ENCODE results near the gene UBR4.

UBR4 gene

DNA sequence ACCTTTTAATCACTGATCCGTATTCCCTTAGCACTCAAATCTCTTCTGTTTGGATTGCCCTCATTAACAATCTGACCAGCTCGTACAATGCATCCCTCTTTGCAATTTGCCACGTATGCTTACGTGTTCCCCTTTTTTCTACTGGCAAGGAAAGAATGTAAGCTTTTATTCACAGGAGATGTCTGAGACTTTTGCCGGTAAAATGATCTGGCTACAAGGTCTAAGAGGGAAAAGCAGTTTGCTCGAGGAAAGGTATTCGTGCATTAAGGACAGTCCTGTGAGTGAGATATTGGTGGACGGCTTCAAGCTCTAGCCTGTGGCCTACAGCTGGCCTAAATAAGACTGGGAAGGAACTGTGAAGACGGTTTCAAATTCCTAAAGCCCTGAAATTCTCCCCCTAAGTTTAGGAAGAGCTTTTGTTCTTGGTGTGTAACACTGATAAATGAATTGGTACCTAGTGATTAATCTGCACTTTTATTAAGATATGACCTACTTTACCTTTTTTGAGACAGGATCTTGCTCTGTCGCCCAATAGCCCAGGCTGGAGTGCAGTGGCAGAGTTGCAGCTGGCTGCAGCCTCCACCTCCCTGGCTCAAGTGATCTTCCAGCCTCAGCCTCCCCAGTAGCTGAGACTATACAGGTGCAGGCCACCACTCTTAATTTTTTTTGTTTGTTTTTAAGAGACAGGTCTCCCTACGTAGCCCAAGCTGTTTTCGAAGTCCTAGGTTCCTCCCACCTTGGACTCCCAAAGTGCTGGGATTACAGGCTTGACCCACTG lies 895 bp upstream of the UBR4 start:
- peak overlapping the region; percentile 94 for H3K4me3 ChIP-seq (ENCODE audit: low read depth, low read length)
- TF ChIP-seq, protein P1, sequence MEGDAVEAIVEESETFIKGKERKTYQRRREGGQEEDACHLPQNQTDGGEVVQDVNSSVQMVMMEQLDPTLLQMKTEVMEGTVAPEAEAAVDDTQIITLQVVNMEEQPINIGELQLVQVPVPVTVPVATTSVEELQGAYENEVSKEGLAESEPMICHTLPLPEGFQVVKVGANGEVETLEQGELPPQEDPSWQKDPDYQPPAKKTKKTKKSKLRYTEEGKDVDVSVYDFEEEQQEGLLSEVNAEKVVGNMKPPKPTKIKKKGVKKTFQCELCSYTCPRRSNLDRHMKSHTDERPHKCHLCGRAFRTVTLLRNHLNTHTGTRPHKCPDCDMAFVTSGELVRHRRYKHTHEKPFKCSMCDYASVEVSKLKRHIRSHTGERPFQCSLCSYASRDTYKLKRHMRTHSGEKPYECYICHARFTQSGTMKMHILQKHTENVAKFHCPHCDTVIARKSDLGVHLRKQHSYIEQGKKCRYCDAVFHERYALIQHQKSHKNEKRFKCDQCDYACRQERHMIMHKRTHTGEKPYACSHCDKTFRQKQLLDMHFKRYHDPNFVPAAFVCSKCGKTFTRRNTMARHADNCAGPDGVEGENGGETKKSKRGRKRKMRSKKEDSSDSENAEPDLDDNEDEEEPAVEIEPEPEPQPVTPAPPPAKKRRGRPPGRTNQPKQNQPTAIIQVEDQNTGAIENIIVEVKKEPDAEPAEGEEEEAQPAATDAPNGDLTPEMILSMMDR (IDR thresholded peaks at IDR 0.05; ENCODE audit: low read depth, low read length, missing control alignments), result no peak
- in situ Hi-C loops (cut with HindIII; ENCODE audit: low pct_ligation_motif_present, low sequenced_read_pairs), result no loop called here
- no peak for DNase-seq
- no peaks in the 10 kb centered on the region for H3K27me3 ChIP-seq (replicated peaks)
- peak overlapping the region; percentile 92 for H3K27ac ChIP-seq
- H3K36me3 ChIP-seq (replicated peaks), result no peaks in the 10 kb centered on the region

DNA sequence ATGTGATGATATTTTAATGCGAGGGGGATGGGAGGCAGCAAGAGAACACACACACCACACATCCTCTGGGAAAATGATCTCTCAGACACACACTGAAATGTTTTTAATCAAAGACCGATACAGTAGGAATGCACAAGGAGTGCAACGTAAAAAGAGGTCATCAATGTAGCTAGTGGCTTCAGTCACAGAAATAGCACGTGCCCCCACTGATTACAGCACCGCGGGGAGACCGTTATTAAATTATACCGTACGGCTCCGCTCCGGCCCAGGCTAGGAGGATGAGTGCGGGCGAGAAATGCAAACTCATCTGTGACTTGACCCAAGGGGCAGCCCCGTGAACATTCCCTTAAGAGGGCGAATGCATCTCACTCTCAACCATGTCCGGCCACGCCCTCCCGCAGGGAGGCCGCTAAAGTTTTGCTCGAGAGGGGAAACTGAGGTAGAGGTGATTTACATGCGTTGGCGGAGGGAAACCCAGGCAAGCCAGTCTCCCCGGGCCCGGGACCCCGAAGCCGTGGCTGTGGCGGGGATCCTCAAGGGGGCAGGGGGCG lies 552 bp downstream of the UBR4 start:
- peak overlapping the region; percentile 92 for H3K27ac ChIP-seq
- in situ Hi-C loops (cut with HindIII; ENCODE audit: low pct_ligation_motif_present, low sequenced_read_pairs), result no loop called here
- TF ChIP-seq, protein P1 (IDR thresholded peaks at IDR 0.05; ENCODE audit: low read depth, low read length, missing control alignments), result no peak
- peak; percentile 41 for DNase-seq
- no peaks in the 10 kb centered on the region for H3K27me3 ChIP-seq (replicated peaks)
- H3K36me3 ChIP-seq (replicated peaks), result no peaks in the 10 kb centered on the region
- H3K4me3 ChIP-seq (ENCODE audit: low read depth, low read length), result peak overlapping the region; percentile 94

DNA sequence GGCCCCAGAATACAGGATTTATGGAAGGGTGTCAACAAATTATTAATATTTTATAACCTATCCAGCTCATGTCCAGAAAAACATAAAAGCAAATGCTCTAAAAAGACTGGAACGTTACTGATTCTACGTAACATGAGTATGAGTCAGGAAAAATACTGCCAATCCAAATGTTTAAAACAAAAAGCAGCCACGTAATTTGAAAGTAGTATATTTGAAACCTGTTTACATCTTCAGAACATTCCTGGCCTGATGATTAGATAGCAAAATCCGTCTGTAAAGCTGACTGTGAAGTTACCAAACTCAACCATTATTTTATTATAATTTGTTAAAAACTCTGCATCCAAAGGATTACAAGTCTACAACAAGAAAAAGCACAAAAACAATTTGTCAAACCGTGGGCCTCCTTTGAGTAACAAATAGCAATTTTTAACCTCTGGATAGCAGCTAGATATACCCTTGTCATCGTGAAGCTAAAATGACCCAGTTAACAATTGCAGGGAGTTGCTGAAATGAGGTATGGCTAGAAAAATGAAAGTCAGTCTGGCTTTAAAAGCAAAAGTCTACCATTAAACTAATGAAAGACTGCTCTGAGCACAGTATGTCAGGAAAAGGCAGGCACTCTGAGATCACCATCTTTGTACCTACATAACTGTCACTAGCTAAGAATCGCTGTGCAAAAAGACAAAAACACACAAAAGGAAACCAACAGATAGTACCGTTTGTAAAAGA lies 1.2 kb downstream of the UBR4 start:
- no peaks in the 10 kb centered on the region for H3K36me3 ChIP-seq (replicated peaks)

DNA sequence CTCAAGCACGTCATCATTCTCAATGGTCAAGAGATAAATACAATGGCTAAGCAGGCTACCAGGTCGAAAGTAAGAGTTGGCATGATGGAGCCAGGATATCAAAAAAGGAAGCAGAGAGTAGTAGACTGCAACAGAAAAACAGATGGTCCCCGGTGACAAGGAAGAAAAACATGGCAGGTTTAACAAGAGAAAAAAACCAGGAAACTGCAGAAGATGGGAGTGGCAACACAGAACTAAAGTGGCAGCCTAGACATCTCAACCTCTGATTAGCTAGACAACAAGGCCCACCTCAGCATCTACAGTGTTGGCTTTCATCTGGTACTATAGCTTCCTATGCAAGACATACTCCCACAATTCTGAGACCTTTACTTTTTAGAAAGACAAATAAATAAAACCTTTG lies 3.1 kb downstream of the UBR4 start:
- TF ChIP-seq, protein P1 (IDR thresholded peaks at IDR 0.05; ENCODE audit: low read depth, low read length, missing control alignments), result no peak
- no peak overlapping the region for H3K4me3 ChIP-seq (ENCODE audit: low read depth, low read length)

More for the DNA sequence above, 1.2 kb downstream of the UBR4 start:
- Histone ChIP-seq H3K27ac (peak overlapping the region; percentile 92), H3K27me3 (replicated peaks) (no peaks in the 10 kb centered on the region), H3K4me3 (ENCODE audit: low read depth, low read length) (peak overlapping the region; percentile 94)
- in situ Hi-C loops (cut with HindIII; ENCODE audit: low pct_ligation_motif_present, low sequenced_read_pairs), result no loop called here
- TF ChIP-seq, protein P1 (IDR thresholded peaks at IDR 0.05; ENCODE audit: low read depth, low read length, missing control alignments), result no peak
- DNase-seq, result no peak

DNA sequence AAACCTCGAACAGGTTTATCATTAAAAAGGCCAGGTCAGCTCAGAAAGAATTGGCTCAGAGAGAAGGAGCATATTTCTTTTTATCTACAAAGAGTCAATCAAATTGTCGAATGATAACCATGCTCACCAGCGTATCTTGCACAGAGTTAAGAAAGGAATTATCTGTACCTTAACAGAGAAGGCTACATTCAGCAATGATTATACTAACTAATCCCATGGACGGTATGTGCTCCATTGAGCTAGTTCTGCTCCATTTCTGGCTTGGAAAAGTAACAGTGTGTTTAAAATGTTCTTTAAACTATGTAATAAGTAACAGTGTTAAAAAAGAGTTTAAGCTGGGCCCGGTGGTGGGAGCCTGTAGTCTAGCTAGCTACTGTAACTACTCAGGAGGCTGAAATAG lies 4.2 kb downstream of the UBR4 start:
- Histone ChIP-seq H3K27me3 (replicated peaks) (no peaks in the 10 kb centered on the region), H3K27ac (no peak overlapping the region), H3K4me3 (ENCODE audit: low read depth, low read length) (no peak overlapping the region), H3K36me3 (replicated peaks) (peaks cover 5% of the 10 kb centered on the region)
- in situ Hi-C loops (cut with HindIII; ENCODE audit: low pct_ligation_motif_present, low sequenced_read_pairs), result no loop called here
- TF ChIP-seq, protein P1 (IDR thresholded peaks at IDR 0.05; ENCODE audit: low read depth, low read length, missing control alignments), result no peak
- no peak for DNase-seq

More for the DNA sequence above, 3.1 kb downstream of the UBR4 start:
- H3K36me3 ChIP-seq (replicated peaks), result no peaks in the 10 kb centered on the region
- H3K27ac ChIP-seq, result no peak overlapping the region
- DNase-seq, result no peak
- in situ Hi-C loops (cut with HindIII; ENCODE audit: low pct_ligation_motif_present, low sequenced_read_pairs), result no loop called here
- H3K27me3 ChIP-seq (replicated peaks), result no peaks in the 10 kb centered on the region

Data from brain microvascular endothelial cell (primary cell).